ENCODE results near the gene OBSCN.
"Not testable (repeated sequence)": the region's sequence is repeated elsewhere in the genome, so short reads cannot be mapped to it uniquely, and the experiment has no call there.

The OBSCN gene

GRCh38 chr1:228228601-228229074, 20.8 kb downstream of the OBSCN start:
- no peak for FAIRE-seq

DNA sequence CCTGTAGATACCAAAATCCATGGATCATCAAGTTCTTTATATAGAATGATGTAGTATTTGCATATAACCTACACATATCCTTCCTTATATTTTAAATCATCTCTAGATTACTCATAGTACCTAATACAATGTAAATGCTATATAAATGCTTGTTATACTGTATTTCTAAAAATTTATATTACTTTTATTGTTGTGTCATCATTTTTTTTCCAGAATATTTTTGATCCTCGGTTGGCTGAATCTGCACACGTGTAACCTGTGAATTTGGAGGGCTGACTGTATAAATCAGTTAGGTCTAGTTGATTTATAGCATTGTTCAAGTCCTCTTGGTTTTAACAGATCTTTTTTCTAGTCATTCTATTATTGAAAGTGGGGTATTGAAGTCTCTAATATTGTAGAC, 23.3 kb downstream of the OBSCN start:
- FAIRE-seq, result no peak

GRCh38 chr1:228233136-228233535, 25.3 kb downstream of the OBSCN start:
- FAIRE-seq, result no peak

DNA sequence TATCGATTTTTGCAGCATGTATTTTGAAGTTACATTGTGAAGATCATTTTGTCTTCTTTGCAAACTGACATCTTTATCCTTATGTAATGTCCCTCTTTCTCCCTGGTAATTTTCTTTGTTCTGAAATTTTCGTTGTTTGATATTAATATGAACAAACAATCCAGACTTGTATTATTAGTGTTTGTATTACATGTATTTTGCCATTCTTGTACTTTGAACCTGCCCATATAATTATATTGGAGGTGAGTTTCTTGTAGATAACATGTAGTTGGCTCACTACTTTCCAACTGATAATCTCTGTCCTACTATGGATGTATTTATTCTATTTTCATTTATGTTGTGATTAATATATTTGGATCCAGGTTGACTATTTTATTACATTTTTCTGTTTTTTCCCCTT, 27.1 kb downstream of the OBSCN start:
- no peak for FAIRE-seq

- FAIRE-seq, result no peak
These were observed 28.9 kb downstream of the OBSCN start for GRCh38 chr1:228236744-228237143.

DNA sequence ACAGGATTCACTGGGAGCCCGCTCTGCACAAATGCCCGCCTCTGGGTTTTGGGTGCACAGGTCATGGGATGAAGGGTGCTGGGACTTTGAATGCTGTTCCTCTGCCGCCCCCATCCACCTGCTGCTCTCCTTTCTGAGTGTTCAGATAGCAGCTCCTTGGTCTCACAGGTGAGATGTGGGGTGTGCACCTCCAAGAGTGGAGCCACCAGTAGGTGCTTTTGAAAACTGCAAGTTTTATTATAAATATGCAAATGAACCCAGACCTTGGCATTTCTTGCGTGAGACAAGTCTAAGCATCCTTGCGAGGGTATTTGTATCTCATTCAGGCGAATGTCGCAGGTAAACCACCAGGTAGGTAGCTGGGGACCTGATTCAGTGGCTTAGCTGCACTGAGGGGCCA, 30.2 kb downstream of the OBSCN start:
- FAIRE-seq, result no peak

- no peak for FAIRE-seq
These were observed 30.6 kb downstream of the OBSCN start for GRCh38 chr1:228238461-228238860.

- no peak for FAIRE-seq
These were observed 32.8 kb downstream of the OBSCN start for GRCh38 chr1:228240411-228241240.

- FAIRE-seq, result no peak
These were observed 33.4 kb downstream of the OBSCN start for GRCh38 chr1:228241259-228241658.

DNA sequence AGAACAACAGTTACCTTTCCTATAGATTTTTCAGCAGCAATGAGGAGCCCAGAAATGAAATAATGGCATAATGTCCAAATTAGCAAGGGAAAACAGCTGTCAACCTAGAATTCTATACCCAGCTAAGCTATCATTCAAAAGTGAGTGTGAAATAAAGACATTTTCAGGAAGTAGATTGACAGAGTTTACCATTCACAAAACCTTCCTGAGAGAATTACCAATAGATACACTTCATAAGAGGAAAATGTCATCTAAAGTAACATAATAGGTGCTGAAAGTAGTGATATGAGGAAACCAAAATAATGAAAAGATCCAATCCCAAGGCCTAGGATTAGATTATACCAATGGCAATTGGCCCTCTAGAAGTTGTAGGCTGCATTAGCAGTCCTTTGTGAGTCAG, 34.6 kb downstream of the OBSCN start:
- FAIRE-seq, result no peak

DNA sequence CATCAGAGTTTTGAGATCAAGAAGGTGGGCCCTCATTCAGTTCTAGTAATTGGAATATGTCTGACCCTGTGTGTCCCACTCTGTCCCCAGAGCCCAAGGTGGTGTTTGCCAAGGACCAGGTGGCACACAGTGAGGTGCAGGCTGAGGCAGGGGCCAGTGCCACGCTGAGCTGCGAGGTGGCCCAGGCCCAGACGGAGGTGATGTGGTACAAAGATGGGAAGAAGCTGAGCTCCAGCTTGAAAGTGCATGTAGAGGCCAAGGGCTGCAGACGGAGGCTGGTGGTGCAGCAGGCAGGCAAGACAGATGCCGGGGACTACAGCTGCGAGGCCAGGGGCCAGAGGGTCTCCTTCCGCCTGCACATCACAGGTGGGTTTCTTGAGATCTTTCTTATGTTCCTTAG, 35.2 kb downstream of the OBSCN start:
- FAIRE-seq, result no peak

DNA sequence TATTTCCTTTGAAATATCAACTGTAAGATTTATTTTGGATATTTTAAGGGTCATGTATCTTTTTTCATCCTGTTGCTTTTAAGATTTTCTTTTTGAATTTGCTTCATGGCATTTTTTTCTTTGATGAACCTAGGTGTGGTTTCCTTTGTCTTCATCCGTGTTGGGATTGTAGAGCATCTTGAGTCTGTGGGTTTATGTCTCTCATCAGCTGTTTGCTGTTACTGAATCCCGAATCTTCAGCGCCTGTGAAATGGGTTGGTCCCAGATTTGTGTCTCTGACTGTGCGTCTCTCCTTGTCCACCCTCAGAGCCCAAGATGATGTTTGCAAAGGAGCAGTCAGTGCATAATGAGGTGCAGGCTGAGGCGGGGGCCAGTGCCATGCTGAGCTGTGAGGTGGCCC, 36.1 kb downstream of the OBSCN start:
- not testable (repeated sequence) for FAIRE-seq

- no peak for FAIRE-seq
These were observed 37.3 kb downstream of the OBSCN start for GRCh38 chr1:228245111-228245510.

- FAIRE-seq, result no peak
These were observed 38.5 kb downstream of the OBSCN start for GRCh38 chr1:228246216-228246900.

- no peak for FAIRE-seq
These were observed 41.9 kb downstream of the OBSCN start for GRCh38 chr1:228249513-228250305.

- not testable (repeated sequence) for FAIRE-seq
These were observed 44.6 kb downstream of the OBSCN start for GRCh38 chr1:228252476-228252875.

DNA sequence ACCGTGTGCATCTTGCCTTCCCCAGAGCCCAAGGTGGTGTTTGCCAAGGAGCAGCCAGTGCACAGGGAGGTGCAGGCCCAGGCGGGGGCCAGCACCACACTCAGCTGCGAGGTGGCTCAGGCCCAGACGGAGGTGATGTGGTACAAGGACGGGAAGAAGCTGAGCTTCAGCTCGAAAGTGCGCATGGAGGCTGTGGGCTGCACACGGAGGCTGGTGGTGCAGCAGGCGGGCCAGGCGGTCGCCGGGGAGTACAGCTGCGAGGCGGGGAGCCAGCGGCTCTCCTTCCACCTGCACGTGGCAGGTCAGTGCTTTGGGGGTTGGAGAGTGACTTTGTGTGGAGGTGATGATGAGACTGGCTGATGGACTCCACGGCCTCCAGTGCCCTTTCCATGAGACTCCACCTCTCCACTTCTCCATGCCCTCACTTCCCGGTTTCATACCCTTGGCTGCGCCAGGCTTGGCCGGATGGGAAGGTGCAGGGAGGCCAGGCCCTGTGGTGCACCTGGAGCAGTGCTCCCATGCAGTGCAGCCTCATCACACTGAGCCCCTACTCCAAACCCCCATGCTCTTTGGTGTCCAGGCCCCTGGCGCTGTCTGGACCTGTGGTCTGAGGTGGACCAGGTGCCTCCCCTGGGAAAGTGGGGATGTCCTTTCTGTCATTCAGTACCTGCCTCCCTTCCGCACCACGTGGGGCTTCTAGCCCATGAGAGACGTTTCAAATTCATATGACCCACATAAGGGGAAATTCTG, 49.0 kb downstream of the OBSCN start:
- FAIRE-seq, result no peak

GRCh38 chr1:228258486-228258885, 50.6 kb downstream of the OBSCN start:
- FAIRE-seq, result no peak

DNA sequence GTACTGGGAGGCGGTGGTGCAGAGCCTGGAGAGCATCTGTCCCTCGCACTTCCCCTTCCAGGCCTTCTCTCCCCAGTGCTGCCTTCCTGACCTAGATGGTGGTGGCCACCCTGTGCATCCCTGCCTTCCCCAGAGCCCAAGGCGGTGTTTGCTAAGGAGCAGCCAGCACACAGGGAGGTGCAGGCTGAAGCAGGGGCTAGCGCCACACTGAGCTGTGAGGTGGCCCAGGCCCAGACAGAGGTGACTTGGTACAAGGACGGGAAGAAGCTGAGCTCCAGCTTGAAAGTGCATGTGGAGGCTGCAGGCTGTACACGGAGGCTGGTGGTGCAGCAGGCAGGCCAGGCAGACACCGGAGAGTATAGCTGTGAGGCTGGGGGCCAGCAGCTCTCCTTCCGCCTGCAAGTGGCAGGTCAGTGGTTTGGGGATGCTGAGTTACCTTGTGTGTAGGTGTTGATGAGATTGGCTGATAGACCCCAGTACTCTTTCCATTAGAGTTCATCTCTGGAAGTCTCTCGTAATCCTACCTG, 51.6 kb downstream of the OBSCN start:
- FAIRE-seq, result no peak

- FAIRE-seq, result no peak
These were observed 52.1 kb downstream of the OBSCN start for GRCh38 chr1:228259951-228260350.

DNA sequence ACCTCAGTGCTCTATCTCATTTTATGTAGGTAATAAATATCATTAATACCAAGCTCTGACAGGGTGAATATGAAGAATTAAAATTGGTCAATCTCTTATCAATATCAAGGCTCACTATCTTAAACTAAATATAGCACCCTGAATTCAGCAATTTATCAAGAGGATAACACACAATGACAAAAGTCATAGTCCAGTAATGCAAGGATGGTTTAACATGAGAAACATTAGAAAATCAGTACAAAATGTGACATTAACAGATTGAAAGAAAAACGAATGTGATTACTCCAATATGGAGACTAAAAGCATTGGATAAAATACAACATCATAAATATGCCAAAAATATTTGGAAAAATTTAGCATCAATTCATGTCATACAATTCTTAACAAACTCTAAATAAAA, 53.9 kb downstream of the OBSCN start:
- no peak for FAIRE-seq

GRCh38 chr1:228262475-228262874, 54.6 kb downstream of the OBSCN start:
- no peak for FAIRE-seq
